ENCODE results near the gene CAPN5. TPM values are rescaled to one million over a fixed set of nuclear protein-coding genes. Genes with fewer than 3 reads are reported as not detected.

The CAPN5 gene
- total and polyA plus RNA-seq, 2 of the 13 experiments (the other 11 are each of a cell fraction or from before 2014, with no cell fraction given), result 0.27 to 1.2 TPM

GRCh38 chr11:77171885-77172665, 105.3 kb downstream of the CAPN5 start (continued):
- TF ChIP-seq DZIP1 (CRISPR knock-in tag; IDR thresholded peaks at IDR 0.05), result no peak
- no peak for TF ChIP-seq CAMTA2 (CRISPR knock-in tag; IDR thresholded peaks at IDR 0.05; ENCODE audit: borderline replicate concordance)
- TF ChIP-seq HNF4A (CRISPR knock-in tag; IDR thresholded peaks at IDR 0.05), result peak; percentile 58
- no peak for TF ChIP-seq FOXA1 (IDR thresholded peaks at IDR 0.05)
- peak; percentile 54; the same call in 1 of the 2 replicates for TF ChIP-seq FOXA1 (CRISPR knock-in tag; IDR thresholded peaks at IDR 0.05)
- 0 out of 2 replicates have a peak, but pooled peaks have one; percentile 11 for TF ChIP-seq NCOA2 (CRISPR knock-in tag; IDR thresholded peaks at IDR 0.05)
- peak; percentile 38; the same call in 1 of the 2 replicates for TF ChIP-seq NFKB2 (CRISPR knock-in tag; IDR thresholded peaks at IDR 0.05; ENCODE audit: borderline replicate concordance)
- peak; percentile 42; the same call in 1 of the 2 replicates for TF ChIP-seq ZFX (CRISPR knock-in tag; IDR thresholded peaks at IDR 0.05; ENCODE audit: low read depth)
- peak; percentile 23; the same call in 1 of the 2 replicates for TF ChIP-seq CBX5 (CRISPR knock-in tag; IDR thresholded peaks at IDR 0.05; ENCODE audit: borderline replicate concordance)
- TF ChIP-seq GZF1 (CRISPR knock-in tag; IDR thresholded peaks at IDR 0.05), result 0 out of 2 replicates have a peak, but pooled peaks have one; percentile 34
- TF ChIP-seq NR2F6 (IDR thresholded peaks at IDR 0.05), result peak; percentile 96
- peak; percentile 98 for TF ChIP-seq NR2F6 (CRISPR knock-in tag; IDR thresholded peaks at IDR 0.05)
- TF ChIP-seq ZKSCAN5 (CRISPR knock-in tag; IDR thresholded peaks at IDR 0.05), result 0 out of 2 replicates have a peak, but pooled peaks have one; percentile 45
- no peak for TF ChIP-seq XRCC5 (optimal IDR thresholded peaks at IDR 0.05; ENCODE audit: low read length)
- TF ChIP-seq ZSCAN31 (CRISPR knock-in tag; IDR thresholded peaks at IDR 0.05; ENCODE audit: low read depth), result peak; percentile 58; the same call in 1 of the 2 replicates
- no peak for TF ChIP-seq ZBED4 (CRISPR knock-in tag; IDR thresholded peaks at IDR 0.05; ENCODE audit: borderline replicate concordance)
- no peak for TF ChIP-seq POLR2A (IDR thresholded peaks at IDR 0.05; ENCODE audit: insufficient read depth in 1 of 2, low read depth in 2 of 2, low read length in 2 of 2)
- TF ChIP-seq PAWR (CRISPR knock-in tag; IDR thresholded peaks at IDR 0.05; ENCODE audit: borderline replicate concordance), result no peak
- no peak for TF ChIP-seq ZBTB44 (CRISPR knock-in tag; IDR thresholded peaks at IDR 0.05)
- TF ChIP-seq FOXJ3 (CRISPR knock-in tag; IDR thresholded peaks at IDR 0.05; ENCODE audit: borderline replicate concordance), result no peak
- TF ChIP-seq ZNF496 (CRISPR knock-in tag; IDR thresholded peaks at IDR 0.05; ENCODE audit: insufficient replicate concordance), result no peak
- peak; percentile 32; the same call in 1 of the 2 replicates for TF ChIP-seq ZSCAN25 (CRISPR knock-in tag; IDR thresholded peaks at IDR 0.05)
- peak; percentile 74 for TF ChIP-seq RARA (CRISPR knock-in tag; IDR thresholded peaks at IDR 0.05)
- no peak for TF ChIP-seq GPN1 (CRISPR knock-in tag; IDR thresholded peaks at IDR 0.05; ENCODE audit: borderline replicate concordance)

Measured in HepG2 (cell line).